Keratinocyte (primary cell): ENCODE measurements around the gene THRAP3. TPM values are rescaled to one million over a fixed set of nuclear protein-coding genes. Genes with fewer than 3 reads are reported as not detected.

ENCODE experiments used
- DNase-seq: peaks from one replicate; pipeline ENCODE4 v3.0.0-alpha.2; 2011; ENCODE audit warnings: low read depth, missing footprints, low spot score
- FAIRE-seq: peaks from 2 replicates; lab custom pipeline; 2011; peaks lifted over from hg19 to GRCh38; lab: Jason Lieb, UNC
- H2AFZ ChIP-seq: 2 replicates; pipeline ENCODE4 v1.6.0; 2012; ENCODE audit warnings: low read length, control low read depth, inconsistent platforms; ENCODE audit not compliant: control insufficient read depth
- H3K27ac ChIP-seq: 2 replicates; pipeline ENCODE4 v1.5.1; 2011; ENCODE audit warnings: low read length; ENCODE audit not compliant: control insufficient read depth, insufficient read depth
- H3K27me3 ChIP-seq: 3 replicates; pipeline ENCODE4 v1.6.0; 2011; ENCODE audit warnings: low read length; ENCODE audit not compliant: control insufficient read depth, insufficient read depth; ENCODE audit errors: extremely low read depth
- H3K36me3 ChIP-seq, 2 experiments: 2 replicates in 1 of 2; 3 replicates in 1 of 2; pipeline ENCODE4 v1.5.1; 2011; ENCODE audit warnings: low read length in 2 of 2, mild to moderate bottlenecking in 1 of 2; ENCODE audit not compliant: control insufficient read depth in 2 of 2, insufficient read depth in 2 of 2; ENCODE audit errors: extremely low read depth in 1 of 2
- H3K4me1 ChIP-seq: 3 replicates; pipeline ENCODE4 v1.5.1; 2011; ENCODE audit warnings: low read length; ENCODE audit not compliant: control insufficient read depth, insufficient read depth; ENCODE audit errors: extremely low read depth
- H3K4me2 ChIP-seq: 3 replicates; pipeline ENCODE4 v1.6.0; 2011; ENCODE audit warnings: low read depth, low read length; ENCODE audit not compliant: control insufficient read depth, insufficient read depth; ENCODE audit errors: extremely low read depth
- H3K4me3 ChIP-seq, 3 experiments: fragments of 200-600 bp in 1 of 3; sonication (generic) in 1 of 3; 2 replicates in 2 of 3; 3 replicates in 1 of 3; pipeline ENCODE4 v1.5.1; 2011 to 2016; ENCODE audit warnings: low read length in 3 of 3, mild to moderate bottlenecking in 3 of 3, control low read depth in 2 of 3, inconsistent platforms in 1 of 3, low read depth in 1 of 3, mixed read lengths in 1 of 3, mixed run types in 1 of 3, moderate library complexity in 1 of 3; ENCODE audit not compliant: control insufficient read depth in 2 of 3, insufficient read depth in 2 of 3; ENCODE audit errors: extremely low read depth in 1 of 3
- H3K79me2 ChIP-seq: 2 replicates; pipeline ENCODE4 v1.6.0; 2012; ENCODE audit warnings: low read length; ENCODE audit not compliant: control insufficient read depth, insufficient read depth
- H3K9ac ChIP-seq: 3 replicates; pipeline ENCODE4 v1.6.0; 2011; ENCODE audit warnings: low read length; ENCODE audit not compliant: control insufficient read depth, insufficient read depth; ENCODE audit errors: extremely low read depth
- H3K9me1 ChIP-seq: 3 replicates; pipeline ENCODE4 v1.6.0; 2011; ENCODE audit warnings: low read length; ENCODE audit not compliant: control insufficient read depth, insufficient read depth; ENCODE audit errors: extremely low read depth
- H3K9me3 ChIP-seq: 2 replicates; pipeline ENCODE4 v1.5.1; 2012; ENCODE audit warnings: low read depth, low read length; ENCODE audit not compliant: control insufficient read depth
- H4K20me1 ChIP-seq: 3 replicates; pipeline ENCODE4 v1.6.0; 2011; ENCODE audit warnings: low read length; ENCODE audit not compliant: control insufficient read depth, insufficient read depth; ENCODE audit errors: extremely low read depth
- EZH2 ChIP-seq: IDR thresholded peaks from one replicate; pipeline ENCODE4 v1.6.1; 2012; ENCODE audit warnings: inconsistent platforms, mild to moderate bottlenecking, low read length, moderate library complexity
- dilution Hi-C: fragments of 300-500 bp; cut with MboI; formaldehyde crosslinking; loops from one replicate; pipeline ENCODE4 v1.7.0; 2020; ENCODE audit warnings: low sequenced_read_pairs; ENCODE audit not compliant: extremely low pct_ligation_motif_present
- polyA plus RNA-seq, 5 experiments: library from polyadenylated mRNA; depleted of rRNA in 3 of 5; stranded (reverse) in 3 of 5; stranded (forward) in 1 of 5; unstranded in 1 of 5; fragments of >200 nt; gene quantifications; 1 replicate in 1 of 5; 2 replicates in 3 of 5; 3 replicates in 1 of 5; pipeline versions ENCODE4 v1.2.1 to v1.2.3, GENCODE V29; 2011 to 2012; ENCODE audit warnings: missing spikeins in 2 of 5, low read depth in 1 of 5, low replicate concordance in 1 of 5
- TF ChIP-seq, protein P1 (sequence below), 3 experiments: IDR thresholded peaks in 1 of 3; conservative IDR thresholded peaks in 1 of 3; optimal IDR thresholded peaks in 1 of 3; 2 replicates in 2 of 3; 3 replicates in 1 of 3; pipeline versions ENCODE3 to v1.5.1; 2011; ENCODE audit warnings: low read length in 3 of 3, mild to moderate bottlenecking in 3 of 3, moderate library complexity in 2 of 3, control low read depth in 1 of 3, inconsistent platforms in 1 of 3; ENCODE audit not compliant: insufficient read depth in 2 of 3; ENCODE audit errors: extremely low read depth in 1 of 3

THRAP3 gene
- polyA plus RNA-seq, 1 donor (not counting 4 experiments of a cell fraction or from before 2014, with no cell fraction given), result 79.6 TPM

DNA sequence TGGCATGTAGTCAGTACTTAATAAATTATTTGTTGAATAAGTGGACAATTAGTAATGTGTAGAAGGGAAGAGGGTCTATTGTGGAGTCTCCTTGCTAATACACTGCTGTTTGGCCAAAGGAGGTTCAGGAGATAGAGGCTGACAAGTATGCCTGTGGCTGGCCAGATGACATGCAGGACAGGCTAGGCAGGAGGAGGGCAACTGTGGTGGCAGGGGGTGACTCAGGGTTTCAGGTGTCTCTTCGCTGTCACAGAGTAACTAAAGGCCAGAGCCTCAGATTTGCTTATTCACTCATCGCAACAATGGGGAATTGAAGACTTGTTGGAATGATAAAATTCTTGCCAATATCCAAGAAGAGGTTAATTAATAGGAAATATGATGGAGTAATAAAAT lies 33.1 kb downstream of the THRAP3 start:
- H3K4me2 ChIP-seq, result no peak overlapping the region
- FAIRE-seq (no peak), DNase-seq (no peak)
- H3K4me3 ChIP-seq, result no peak overlapping the region
- H3K4me1 ChIP-seq, result no peaks in the 10 kb centered on the region
- H3K9me1 ChIP-seq, result no peaks in the 10 kb centered on the region
- peaks cover 88% of the 10 kb centered on the region for H3K79me2 ChIP-seq
- no peak overlapping the region for H3K9ac ChIP-seq
- H3K36me3 ChIP-seq, result peaks cover 9 to 12% of the 10 kb centered on the region in 2 experiments
- H3K9me3 ChIP-seq, result no peaks in the 10 kb centered on the region
- no peak overlapping the region for H2AFZ ChIP-seq
- H4K20me1 ChIP-seq, result peaks cover 3% of the 10 kb centered on the region
- no peaks in the 10 kb centered on the region for H3K27me3 ChIP-seq
- no peak overlapping the region for H3K27ac ChIP-seq
- TF ChIP-seq, protein P1, sequence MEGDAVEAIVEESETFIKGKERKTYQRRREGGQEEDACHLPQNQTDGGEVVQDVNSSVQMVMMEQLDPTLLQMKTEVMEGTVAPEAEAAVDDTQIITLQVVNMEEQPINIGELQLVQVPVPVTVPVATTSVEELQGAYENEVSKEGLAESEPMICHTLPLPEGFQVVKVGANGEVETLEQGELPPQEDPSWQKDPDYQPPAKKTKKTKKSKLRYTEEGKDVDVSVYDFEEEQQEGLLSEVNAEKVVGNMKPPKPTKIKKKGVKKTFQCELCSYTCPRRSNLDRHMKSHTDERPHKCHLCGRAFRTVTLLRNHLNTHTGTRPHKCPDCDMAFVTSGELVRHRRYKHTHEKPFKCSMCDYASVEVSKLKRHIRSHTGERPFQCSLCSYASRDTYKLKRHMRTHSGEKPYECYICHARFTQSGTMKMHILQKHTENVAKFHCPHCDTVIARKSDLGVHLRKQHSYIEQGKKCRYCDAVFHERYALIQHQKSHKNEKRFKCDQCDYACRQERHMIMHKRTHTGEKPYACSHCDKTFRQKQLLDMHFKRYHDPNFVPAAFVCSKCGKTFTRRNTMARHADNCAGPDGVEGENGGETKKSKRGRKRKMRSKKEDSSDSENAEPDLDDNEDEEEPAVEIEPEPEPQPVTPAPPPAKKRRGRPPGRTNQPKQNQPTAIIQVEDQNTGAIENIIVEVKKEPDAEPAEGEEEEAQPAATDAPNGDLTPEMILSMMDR (optimal IDR thresholded peaks at IDR 0.05 in 1 of 3, IDR thresholded peaks at IDR 0.05 in 1 of 3, conservative IDR thresholded peaks at IDR 0.05 in 1 of 3; ENCODE audit: extremely low read depth in 1 of 3, insufficient read depth in 2 of 3, low read length in 3 of 3), result no peak
- no peak for TF ChIP-seq EZH2
- dilution Hi-C loops, result no loop called here

GRCh38 chr1:36258960-36259344 lies 34.7 kb downstream of the THRAP3 start:
- dilution Hi-C loops, result no loop called here
- peaks cover 85% of the 10 kb centered on the region for H3K79me2 ChIP-seq
- no peaks in the 10 kb centered on the region for H3K9me3 ChIP-seq
- H3K4me3 ChIP-seq, result no peak overlapping the region
- H3K4me1 ChIP-seq, result no peaks in the 10 kb centered on the region
- no peak overlapping the region for H3K9ac ChIP-seq
- H3K27ac ChIP-seq, result no peak overlapping the region
- no peak overlapping the region for H3K4me2 ChIP-seq
- FAIRE-seq (no peak), DNase-seq (no peak)
- H2AFZ ChIP-seq, result no peak overlapping the region
- H3K27me3 ChIP-seq, result no peaks in the 10 kb centered on the region
- H3K36me3 ChIP-seq, result peaks cover 9 to 13% of the 10 kb centered on the region in 2 experiments
- H4K20me1 ChIP-seq, result peaks cover 3% of the 10 kb centered on the region
- TF ChIP-seq, protein P1 (optimal IDR thresholded peaks at IDR 0.05 in 1 of 3, IDR thresholded peaks at IDR 0.05 in 1 of 3, conservative IDR thresholded peaks at IDR 0.05 in 1 of 3; ENCODE audit: extremely low read depth in 1 of 3, insufficient read depth in 2 of 3, low read length in 3 of 3), result no peak
- no peak for TF ChIP-seq EZH2
- no peaks in the 10 kb centered on the region for H3K9me1 ChIP-seq
